ENCODE measurements around the gene NME7. TPM values are rescaled to one million over a fixed set of nuclear protein-coding genes. Genes with fewer than 3 reads are reported as not detected.

The NME7 gene
- total RNA-seq, 2 donors from 2014 or later: 4.1 to 4.8 TPM

DNA sequence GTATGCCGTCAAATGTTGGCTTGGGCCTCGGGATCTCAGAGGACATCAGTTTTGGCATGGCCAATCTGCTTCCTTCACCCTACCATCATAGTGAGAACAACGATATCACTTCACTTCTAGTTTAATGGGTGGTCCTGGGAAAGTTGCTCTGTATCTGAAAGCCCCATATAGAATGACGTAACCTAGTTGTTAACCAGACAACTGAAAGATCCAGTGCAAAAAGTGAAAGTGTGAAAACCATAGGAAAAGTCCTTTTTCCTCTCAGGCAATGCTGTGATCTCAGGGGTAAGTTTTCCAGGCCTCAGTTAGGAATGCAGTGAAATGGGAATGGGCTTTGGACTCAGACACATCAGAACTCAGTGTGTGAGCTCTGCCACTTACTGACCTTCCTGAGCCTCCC is 279.7 kb downstream of the NME7 start:
- Histone ChIP-seq H3K4me3 (no peak overlapping the region), H3K27me3 (no peaks in the 10 kb centered on the region), H3K9me3 (no peaks in the 10 kb centered on the region), H3K36me3 (no peaks in the 10 kb centered on the region), H3K27ac (no peak overlapping the region), H3K9ac (ENCODE audit: low read depth in 2 of 2, low read length in 2 of 2) (no peak overlapping the region), H3K4me1 (no peaks in the 10 kb centered on the region)
- intact Hi-C loops (cut with DNase I): no loop called here
- no peak for DNase-seq
- TF ChIP-seq, protein P1, sequence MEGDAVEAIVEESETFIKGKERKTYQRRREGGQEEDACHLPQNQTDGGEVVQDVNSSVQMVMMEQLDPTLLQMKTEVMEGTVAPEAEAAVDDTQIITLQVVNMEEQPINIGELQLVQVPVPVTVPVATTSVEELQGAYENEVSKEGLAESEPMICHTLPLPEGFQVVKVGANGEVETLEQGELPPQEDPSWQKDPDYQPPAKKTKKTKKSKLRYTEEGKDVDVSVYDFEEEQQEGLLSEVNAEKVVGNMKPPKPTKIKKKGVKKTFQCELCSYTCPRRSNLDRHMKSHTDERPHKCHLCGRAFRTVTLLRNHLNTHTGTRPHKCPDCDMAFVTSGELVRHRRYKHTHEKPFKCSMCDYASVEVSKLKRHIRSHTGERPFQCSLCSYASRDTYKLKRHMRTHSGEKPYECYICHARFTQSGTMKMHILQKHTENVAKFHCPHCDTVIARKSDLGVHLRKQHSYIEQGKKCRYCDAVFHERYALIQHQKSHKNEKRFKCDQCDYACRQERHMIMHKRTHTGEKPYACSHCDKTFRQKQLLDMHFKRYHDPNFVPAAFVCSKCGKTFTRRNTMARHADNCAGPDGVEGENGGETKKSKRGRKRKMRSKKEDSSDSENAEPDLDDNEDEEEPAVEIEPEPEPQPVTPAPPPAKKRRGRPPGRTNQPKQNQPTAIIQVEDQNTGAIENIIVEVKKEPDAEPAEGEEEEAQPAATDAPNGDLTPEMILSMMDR (IDR thresholded peaks at IDR 0.05): no peak

DNA sequence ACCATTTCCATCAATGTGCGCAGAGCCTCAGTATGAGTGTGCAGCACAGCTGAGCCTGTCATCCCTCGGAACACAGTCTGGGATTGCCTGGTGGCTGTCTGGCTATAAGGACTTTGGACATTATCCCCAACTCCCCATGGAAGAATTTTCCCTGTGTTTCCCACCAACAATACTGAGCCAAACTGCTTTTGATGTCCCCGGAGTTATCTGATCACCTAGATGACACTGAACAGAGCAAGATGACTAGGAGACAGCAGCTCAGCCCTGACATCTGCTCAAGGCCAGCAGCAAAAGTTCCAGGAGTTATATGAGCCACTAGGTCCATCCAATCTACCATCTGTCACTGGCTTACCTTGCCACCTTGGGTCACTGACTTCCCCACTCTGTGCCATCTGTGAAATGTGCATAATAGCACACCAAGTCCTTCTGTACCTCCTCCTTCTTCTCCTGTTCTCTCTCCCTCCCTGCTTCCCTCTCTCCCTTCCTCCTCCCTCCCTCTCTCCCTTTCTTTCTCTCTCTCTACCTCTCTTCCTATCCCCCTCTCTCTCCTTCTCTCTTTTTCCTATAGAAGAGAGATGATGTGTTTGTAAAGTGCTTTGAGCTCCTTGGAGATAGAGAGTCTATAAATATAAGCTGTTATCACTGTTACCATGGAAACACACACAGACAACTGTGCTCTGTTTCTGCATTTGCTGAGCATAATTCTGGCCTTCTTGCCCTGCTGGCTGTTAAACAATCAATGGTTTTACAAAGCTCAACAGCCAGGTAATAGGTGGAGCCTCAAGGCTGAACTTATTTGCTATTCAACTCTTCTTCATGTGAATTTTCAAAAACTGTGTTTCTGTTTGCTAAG is 280.8 kb downstream of the NME7 start:
- Histone ChIP-seq H3K4me1 (no peaks in the 10 kb centered on the region), H3K36me3 (no peaks in the 10 kb centered on the region), H3K27ac (no peak overlapping the region), H3K4me3 (no peak overlapping the region), H3K9me3 (no peaks in the 10 kb centered on the region), H3K27me3 (no peaks in the 10 kb centered on the region), H3K9ac (ENCODE audit: low read depth in 2 of 2, low read length in 2 of 2) (no peak overlapping the region)
- TF ChIP-seq, protein P1 (IDR thresholded peaks at IDR 0.05): no peak
- intact Hi-C loops (cut with DNase I): no loop called here
- DNase-seq: no peak

DNA sequence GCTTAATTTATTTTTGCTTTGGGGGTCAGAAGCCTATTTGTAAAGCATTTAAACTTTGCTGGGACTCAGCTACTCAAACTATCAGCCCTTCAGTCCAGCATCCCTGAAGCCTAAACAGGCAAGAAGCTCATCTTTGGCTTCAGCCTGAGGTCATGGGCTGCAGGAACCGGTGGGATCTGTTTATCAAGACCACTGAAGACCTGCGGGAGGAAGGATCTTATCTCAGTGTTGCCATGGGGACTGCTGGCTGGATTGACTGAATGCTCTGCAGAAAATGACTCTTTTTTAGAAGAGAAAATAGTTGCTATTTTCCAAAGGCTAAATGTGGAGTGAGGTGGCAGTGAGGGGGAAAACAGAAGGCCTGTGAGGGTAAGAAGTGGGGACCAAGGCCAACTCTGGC is 281.7 kb downstream of the NME7 start:
- H3K4me3 ChIP-seq: no peak overlapping the region
- DNase-seq: no peak
- no peak overlapping the region for H3K9ac ChIP-seq (ENCODE audit: low read depth in 2 of 2, low read length in 2 of 2)
- intact Hi-C loops (cut with DNase I): no loop called here
- no peak overlapping the region for H3K27ac ChIP-seq
- no peaks in the 10 kb centered on the region for H3K4me1 ChIP-seq
- TF ChIP-seq, protein P1 (IDR thresholded peaks at IDR 0.05): no peak
- no peaks in the 10 kb centered on the region for H3K9me3 ChIP-seq
- no peaks in the 10 kb centered on the region for H3K36me3 ChIP-seq
- H3K27me3 ChIP-seq: no peaks in the 10 kb centered on the region

Other genes with a start within 250 kb of the NME7 start
- 10 to 100 TPM; 20.5 to 24.4 TPM for gene BLZF1, start 398 bp upstream of the NME7 start, total RNA-seq
- gene CCDC181, start 59.7 kb upstream of the NME7 start, total RNA-seq: not detected
- gene SLC19A2, start 118.1 kb upstream of the NME7 start, total RNA-seq: 1 to 10 TPM; 4.9 to 8.0 TPM
- under 1 TPM; 0.24 to 0.54 TPM for gene F5, start 218.7 kb upstream of the NME7 start, total RNA-seq